Vagina (tissue), 2 donors: ENCODE results near the gene FOXN3. TPM values are rescaled to one million over a fixed set of nuclear protein-coding genes. Genes with fewer than 3 reads are reported as not detected.

Experiments
- DNase-seq, 2 donors: peaks; one replicate each; pipeline ENCODE4 v3.0.0-alpha.2; 2017; ENCODE audit errors: extremely low spot score in 2 of 2
- H3K27ac ChIP-seq: fragments of 200-600 bp; sonication (generic); one replicate; pipeline ENCODE4 v1.5.1; 2019
- H3K27me3 ChIP-seq: fragments of 200-600 bp; sonication (generic); one replicate; pipeline ENCODE4 v1.5.1; 2019
- H3K36me3 ChIP-seq, 2 donors: fragments of 200-600 bp; sonication (generic); one replicate each; pipeline ENCODE4 v1.5.1; 2017 to 2019
- H3K4me1 ChIP-seq: fragments of 200-600 bp; sonication (generic); one replicate; pipeline ENCODE4 v1.5.1; 2019
- H3K4me3 ChIP-seq, 2 donors: fragments of 200-600 bp; sonication (generic); 1 replicate in 1 of 2; 2 replicates in 1 of 2; pipeline ENCODE4 v1.5.1; 2016 to 2019
- H3K9me3 ChIP-seq: fragments of 200-600 bp; sonication (generic); one replicate; pipeline ENCODE4 v1.5.1; 2019
- POLR2A ChIP-seq, 2 donors: fragments of 450-650 bp; IDR thresholded peaks; one replicate each; pipeline ENCODE4 v1.6.1; 2017; ENCODE audit warnings: antibody characterized with exemption in 2 of 2, mild to moderate bottlenecking in 2 of 2, moderate library complexity in 2 of 2
- POLR2AphosphoS5 ChIP-seq, 2 donors: sonication (generic); formaldehyde crosslinking; IDR thresholded peaks; one replicate each; pipeline ENCODE4 v1.9.0; 2017; ENCODE audit warnings: antibody characterized with exemption in 2 of 2, mild to moderate bottlenecking in 2 of 2, low read depth in 1 of 2; ENCODE audit not compliant: insufficient read depth in 1 of 2
- intact Hi-C: fragments of 100-400 bp; cut with DNase I; formaldehyde crosslinking; loops from one replicate; pipeline ENCODE4 v1.15.1; 2023
- total RNA-seq: library from RNA; depleted of rRNA; stranded (reverse); fragments of >200 nt; gene quantifications from one replicate; pipeline ENCODE4 v1.2.3, GENCODE V29; 2016
- TF ChIP-seq, protein P1 (sequence below), 3 experiments: fragments of 450-650 bp in 2 of 3; fragments of 200-600 bp in 1 of 3; sonication (generic) in 1 of 3; IDR thresholded peaks; one replicate each; pipeline ENCODE4 v1.5.1; 2017 to 2019; ENCODE audit warnings: antibody characterized with exemption in 3 of 3, mild to moderate bottlenecking in 2 of 3, moderate library complexity in 2 of 3

Gene FOXN3
- total RNA-seq, 1 donor from 2014 or later: 111 TPM

DNA sequence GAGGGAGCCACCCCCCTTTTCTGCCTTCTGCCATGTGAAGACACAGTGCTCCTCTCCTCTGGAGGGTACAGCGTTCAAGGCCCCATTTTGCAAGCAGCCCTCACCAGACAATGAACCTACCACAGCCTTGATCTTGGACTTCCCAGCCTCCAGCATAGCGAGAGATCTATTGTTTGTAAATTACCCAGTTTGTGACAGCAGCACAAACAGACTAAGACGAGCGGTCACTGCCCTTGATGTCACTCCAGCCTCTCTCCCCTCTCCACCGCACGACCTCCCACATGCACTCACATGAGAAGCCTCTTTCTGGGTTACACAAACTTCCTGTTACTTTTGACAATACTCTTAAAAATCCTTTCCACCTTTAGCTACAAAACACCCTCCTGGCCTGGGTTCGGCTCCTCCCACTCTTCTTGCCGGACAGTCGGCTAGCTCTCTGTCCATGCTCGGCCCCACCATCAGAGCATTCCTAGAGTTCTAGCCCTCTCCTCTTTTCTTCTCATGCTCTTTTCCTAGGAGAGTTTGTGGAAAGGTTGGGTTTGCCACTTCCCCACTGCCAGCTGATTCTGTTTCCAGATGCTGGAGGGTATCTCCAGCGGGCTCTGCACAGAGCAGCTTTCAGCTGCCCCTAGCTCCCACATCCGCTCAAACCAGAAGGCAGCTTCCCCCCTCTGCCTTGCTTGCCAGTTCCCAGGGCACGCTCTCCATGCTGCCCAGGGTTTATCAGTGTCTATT lies 124.3 kb downstream of the FOXN3 start:
- no peaks in the 10 kb centered on the region for H3K9me3 ChIP-seq
- DNase-seq: no peak
- TF ChIP-seq POLR2A (IDR thresholded peaks at IDR 0.05) (no peak), POLR2AphosphoS5 (IDR thresholded peaks at IDR 0.05; ENCODE audit: insufficient read depth in 1 of 2, low read depth in 1 of 2) (no peak)
- TF ChIP-seq, protein P1, sequence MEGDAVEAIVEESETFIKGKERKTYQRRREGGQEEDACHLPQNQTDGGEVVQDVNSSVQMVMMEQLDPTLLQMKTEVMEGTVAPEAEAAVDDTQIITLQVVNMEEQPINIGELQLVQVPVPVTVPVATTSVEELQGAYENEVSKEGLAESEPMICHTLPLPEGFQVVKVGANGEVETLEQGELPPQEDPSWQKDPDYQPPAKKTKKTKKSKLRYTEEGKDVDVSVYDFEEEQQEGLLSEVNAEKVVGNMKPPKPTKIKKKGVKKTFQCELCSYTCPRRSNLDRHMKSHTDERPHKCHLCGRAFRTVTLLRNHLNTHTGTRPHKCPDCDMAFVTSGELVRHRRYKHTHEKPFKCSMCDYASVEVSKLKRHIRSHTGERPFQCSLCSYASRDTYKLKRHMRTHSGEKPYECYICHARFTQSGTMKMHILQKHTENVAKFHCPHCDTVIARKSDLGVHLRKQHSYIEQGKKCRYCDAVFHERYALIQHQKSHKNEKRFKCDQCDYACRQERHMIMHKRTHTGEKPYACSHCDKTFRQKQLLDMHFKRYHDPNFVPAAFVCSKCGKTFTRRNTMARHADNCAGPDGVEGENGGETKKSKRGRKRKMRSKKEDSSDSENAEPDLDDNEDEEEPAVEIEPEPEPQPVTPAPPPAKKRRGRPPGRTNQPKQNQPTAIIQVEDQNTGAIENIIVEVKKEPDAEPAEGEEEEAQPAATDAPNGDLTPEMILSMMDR (IDR thresholded peaks at IDR 0.05): no peak
- intact Hi-C loops: no loop called here
- H3K4me3 ChIP-seq: no peak overlapping the region
- H3K27ac ChIP-seq: no peak overlapping the region
- H3K27me3 ChIP-seq: no peaks in the 10 kb centered on the region
- peaks cover 6% of the 10 kb centered on the region for H3K4me1 ChIP-seq
- no peaks in the 10 kb centered on the region for H3K36me3 ChIP-seq

DNA sequence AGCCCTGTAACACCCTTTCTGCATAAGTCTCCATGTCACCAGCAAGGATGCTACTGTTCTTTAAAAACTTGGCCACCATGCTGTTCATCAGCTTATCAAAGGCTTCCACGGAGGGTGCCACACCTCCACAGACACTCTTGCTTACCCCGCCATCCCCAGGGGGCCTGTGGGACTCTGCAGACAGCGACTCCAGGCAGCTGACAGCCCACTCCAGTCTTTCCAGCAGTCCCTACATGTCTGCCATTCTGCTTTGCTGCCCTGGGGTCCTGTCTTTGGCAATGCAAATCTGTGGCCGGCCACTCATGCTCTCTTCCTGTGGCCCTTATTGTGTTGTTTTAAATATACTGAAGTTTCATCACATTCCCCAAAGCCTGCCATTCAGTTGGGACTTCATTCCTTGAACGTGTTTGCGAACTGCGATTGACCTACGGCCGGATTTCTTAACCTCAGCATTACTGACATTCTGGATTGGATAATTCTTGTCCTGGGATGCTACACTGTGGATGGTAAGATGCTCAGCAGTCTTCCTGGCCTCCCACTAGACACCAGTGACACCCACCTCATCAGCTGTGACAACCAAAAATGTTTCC lies 125.6 kb downstream of the FOXN3 start:
- Histone ChIP-seq H3K27me3 (no peaks in the 10 kb centered on the region), H3K9me3 (no peaks in the 10 kb centered on the region), H3K36me3 (no peaks in the 10 kb centered on the region), H3K4me1 (peaks cover 14% of the 10 kb centered on the region), H3K27ac (no peak overlapping the region), H3K4me3 (no peak overlapping the region)
- intact Hi-C loops: no loop called here
- no peak for DNase-seq
- no peak for TF ChIP-seq POLR2AphosphoS5 (IDR thresholded peaks at IDR 0.05; ENCODE audit: insufficient read depth in 1 of 2, low read depth in 1 of 2)
- no peak for TF ChIP-seq POLR2A (IDR thresholded peaks at IDR 0.05)
- TF ChIP-seq, protein P1 (IDR thresholded peaks at IDR 0.05): no peak

DNA sequence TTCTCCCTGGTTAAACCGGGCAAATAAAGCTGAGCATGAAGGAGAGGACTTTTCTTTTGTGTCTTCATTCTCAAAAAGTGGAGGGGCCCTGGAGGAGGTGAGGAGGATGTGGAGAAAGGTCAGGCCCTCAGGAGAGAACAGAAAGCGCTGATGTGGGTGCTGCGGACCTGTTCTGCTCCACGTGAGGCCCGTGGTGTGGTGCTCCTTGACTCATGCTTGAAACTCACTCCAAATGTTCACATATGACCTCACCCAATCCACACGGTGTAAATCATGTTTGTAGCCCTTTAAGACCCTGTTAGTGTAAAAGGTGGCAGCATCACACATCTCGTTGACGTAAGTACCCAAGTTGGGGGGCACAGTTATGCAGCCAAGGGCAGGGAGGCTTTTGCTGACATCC lies 126.2 kb downstream of the FOXN3 start:
- H3K27ac ChIP-seq: no peak overlapping the region
- DNase-seq: no peak
- intact Hi-C loops: no loop called here
- H3K4me3 ChIP-seq: no peak overlapping the region
- peaks cover 14% of the 10 kb centered on the region for H3K4me1 ChIP-seq
- H3K27me3 ChIP-seq: no peaks in the 10 kb centered on the region
- H3K36me3 ChIP-seq: no peaks in the 10 kb centered on the region
- no peaks in the 10 kb centered on the region for H3K9me3 ChIP-seq
- TF ChIP-seq POLR2A (IDR thresholded peaks at IDR 0.05): no peak
- TF ChIP-seq, protein P1 (IDR thresholded peaks at IDR 0.05): no peak
- TF ChIP-seq POLR2AphosphoS5 (IDR thresholded peaks at IDR 0.05; ENCODE audit: insufficient read depth in 1 of 2, low read depth in 1 of 2): no peak

DNA sequence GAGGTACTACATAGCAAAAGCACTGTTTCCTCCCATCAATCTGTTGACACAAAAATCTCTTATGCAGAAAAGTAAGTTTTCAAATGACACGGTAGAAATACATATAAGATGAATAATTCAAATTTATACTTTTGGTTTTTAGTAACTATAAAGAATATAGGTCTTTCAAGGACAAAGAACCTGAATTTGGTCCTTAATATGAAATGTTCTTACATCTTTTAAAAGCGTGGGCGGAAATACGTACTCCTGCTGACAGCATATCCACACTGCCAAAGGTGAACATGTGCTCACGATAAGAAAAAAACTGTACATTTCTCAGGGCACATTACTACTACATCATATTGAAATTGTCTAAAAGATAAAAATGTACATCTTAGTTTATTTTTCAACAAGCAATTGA lies 127.6 kb downstream of the FOXN3 start:
- intact Hi-C loops: no loop called here
- no peaks in the 10 kb centered on the region for H3K27me3 ChIP-seq
- H3K27ac ChIP-seq: no peak overlapping the region
- no peak for TF ChIP-seq POLR2A (IDR thresholded peaks at IDR 0.05)
- no peak for TF ChIP-seq POLR2AphosphoS5 (IDR thresholded peaks at IDR 0.05; ENCODE audit: insufficient read depth in 1 of 2, low read depth in 1 of 2)
- TF ChIP-seq, protein P1 (IDR thresholded peaks at IDR 0.05): no peak
- H3K4me1 ChIP-seq: peaks cover 17% of the 10 kb centered on the region
- no peak overlapping the region for H3K4me3 ChIP-seq
- H3K36me3 ChIP-seq: no peaks in the 10 kb centered on the region
- no peaks in the 10 kb centered on the region for H3K9me3 ChIP-seq
- DNase-seq: no peak

GRCh38 chr14:89288114-89288513 lies 128.9 kb downstream of the FOXN3 start:
- no peak overlapping the region for H3K27ac ChIP-seq
- no peak for TF ChIP-seq POLR2AphosphoS5 (IDR thresholded peaks at IDR 0.05; ENCODE audit: insufficient read depth in 1 of 2, low read depth in 1 of 2)
- TF ChIP-seq POLR2A (IDR thresholded peaks at IDR 0.05): no peak
- TF ChIP-seq, protein P1 (IDR thresholded peaks at IDR 0.05): no peak
- no peak for DNase-seq
- H3K4me3 ChIP-seq: no peak overlapping the region
- peaks cover 21% of the 10 kb centered on the region for H3K4me1 ChIP-seq
- H3K9me3 ChIP-seq: no peaks in the 10 kb centered on the region
- H3K27me3 ChIP-seq: no peaks in the 10 kb centered on the region
- intact Hi-C loops: no loop called here
- H3K36me3 ChIP-seq: no peaks in the 10 kb centered on the region
